ENCODE measurements around the gene INTS7.

DNA sequence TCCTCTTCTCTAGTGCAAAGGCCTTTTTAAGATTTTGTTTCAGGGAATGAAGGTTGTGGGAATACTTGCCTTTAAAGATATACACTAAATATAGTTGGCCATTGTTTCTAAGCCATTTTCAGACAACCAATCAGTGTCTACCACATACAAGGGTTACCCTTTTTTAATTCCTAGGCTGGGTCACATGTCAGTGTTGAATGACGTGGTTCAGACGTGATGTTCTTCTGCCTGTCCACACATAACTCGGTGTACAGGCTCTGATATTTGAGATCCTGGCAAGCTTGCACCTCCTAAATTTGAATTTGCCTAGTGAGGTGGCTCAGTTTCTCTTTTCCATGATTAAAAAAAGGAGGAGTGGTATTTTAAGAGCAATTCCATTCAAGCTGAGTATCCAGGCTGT is 39.0 kb upstream of the INTS7 start:
- TF ChIP-seq YY1 (IDR thresholded peaks at IDR 0.05; ENCODE audit: low read depth): no peak
- no peak for TF ChIP-seq CEBPB (IDR thresholded peaks at IDR 0.05)
- no peak for TF ChIP-seq RAD21 (IDR thresholded peaks at IDR 0.05; ENCODE audit: low read depth)
- TF ChIP-seq FOXM1 (IDR thresholded peaks at IDR 0.05; ENCODE audit: borderline replicate concordance, low read depth): no peak
- TF ChIP-seq, protein P1, sequence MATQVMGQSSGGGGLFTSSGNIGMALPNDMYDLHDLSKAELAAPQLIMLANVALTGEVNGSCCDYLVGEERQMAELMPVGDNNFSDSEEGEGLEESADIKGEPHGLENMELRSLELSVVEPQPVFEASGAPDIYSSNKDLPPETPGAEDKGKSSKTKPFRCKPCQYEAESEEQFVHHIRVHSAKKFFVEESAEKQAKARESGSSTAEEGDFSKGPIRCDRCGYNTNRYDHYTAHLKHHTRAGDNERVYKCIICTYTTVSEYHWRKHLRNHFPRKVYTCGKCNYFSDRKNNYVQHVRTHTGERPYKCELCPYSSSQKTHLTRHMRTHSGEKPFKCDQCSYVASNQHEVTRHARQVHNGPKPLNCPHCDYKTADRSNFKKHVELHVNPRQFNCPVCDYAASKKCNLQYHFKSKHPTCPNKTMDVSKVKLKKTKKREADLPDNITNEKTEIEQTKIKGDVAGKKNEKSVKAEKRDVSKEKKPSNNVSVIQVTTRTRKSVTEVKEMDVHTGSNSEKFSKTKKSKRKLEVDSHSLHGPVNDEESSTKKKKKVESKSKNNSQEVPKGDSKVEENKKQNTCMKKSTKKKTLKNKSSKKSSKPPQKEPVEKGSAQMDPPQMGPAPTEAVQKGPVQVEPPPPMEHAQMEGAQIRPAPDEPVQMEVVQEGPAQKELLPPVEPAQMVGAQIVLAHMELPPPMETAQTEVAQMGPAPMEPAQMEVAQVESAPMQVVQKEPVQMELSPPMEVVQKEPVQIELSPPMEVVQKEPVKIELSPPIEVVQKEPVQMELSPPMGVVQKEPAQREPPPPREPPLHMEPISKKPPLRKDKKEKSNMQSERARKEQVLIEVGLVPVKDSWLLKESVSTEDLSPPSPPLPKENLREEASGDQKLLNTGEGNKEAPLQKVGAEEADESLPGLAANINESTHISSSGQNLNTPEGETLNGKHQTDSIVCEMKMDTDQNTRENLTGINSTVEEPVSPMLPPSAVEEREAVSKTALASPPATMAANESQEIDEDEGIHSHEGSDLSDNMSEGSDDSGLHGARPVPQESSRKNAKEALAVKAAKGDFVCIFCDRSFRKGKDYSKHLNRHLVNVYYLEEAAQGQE (IDR thresholded peaks at IDR 0.05; ENCODE audit: low read depth): no peak
- TF ChIP-seq EP300 (IDR thresholded peaks at IDR 0.05; ENCODE audit: borderline replicate concordance): no peak
- TF ChIP-seq, protein P2, sequence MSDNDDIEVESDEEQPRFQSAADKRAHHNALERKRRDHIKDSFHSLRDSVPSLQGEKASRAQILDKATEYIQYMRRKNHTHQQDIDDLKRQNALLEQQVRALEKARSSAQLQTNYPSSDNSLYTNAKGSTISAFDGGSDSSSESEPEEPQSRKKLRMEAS (IDR thresholded peaks at IDR 0.05): no peak
